NOMO-1 treated with DMSO at 0.1 percent for 48 hours (cell line): ENCODE results near the gene IGF2R.
A peak's percentile ranks its signal among the peaks of the same experiment; 100 is the strongest.
"Not testable (repeated sequence)": the region's sequence is repeated elsewhere in the genome, so short reads cannot be mapped to it uniquely, and the experiment has no call there.

ENCODE experiments used
- DNase-seq: peaks from one replicate; lab custom pipeline; 2025; ENCODE audit not compliant: unreplicated experiment; lab: John Stamatoyannopoulos, UW

Gene IGF2R

DNA sequence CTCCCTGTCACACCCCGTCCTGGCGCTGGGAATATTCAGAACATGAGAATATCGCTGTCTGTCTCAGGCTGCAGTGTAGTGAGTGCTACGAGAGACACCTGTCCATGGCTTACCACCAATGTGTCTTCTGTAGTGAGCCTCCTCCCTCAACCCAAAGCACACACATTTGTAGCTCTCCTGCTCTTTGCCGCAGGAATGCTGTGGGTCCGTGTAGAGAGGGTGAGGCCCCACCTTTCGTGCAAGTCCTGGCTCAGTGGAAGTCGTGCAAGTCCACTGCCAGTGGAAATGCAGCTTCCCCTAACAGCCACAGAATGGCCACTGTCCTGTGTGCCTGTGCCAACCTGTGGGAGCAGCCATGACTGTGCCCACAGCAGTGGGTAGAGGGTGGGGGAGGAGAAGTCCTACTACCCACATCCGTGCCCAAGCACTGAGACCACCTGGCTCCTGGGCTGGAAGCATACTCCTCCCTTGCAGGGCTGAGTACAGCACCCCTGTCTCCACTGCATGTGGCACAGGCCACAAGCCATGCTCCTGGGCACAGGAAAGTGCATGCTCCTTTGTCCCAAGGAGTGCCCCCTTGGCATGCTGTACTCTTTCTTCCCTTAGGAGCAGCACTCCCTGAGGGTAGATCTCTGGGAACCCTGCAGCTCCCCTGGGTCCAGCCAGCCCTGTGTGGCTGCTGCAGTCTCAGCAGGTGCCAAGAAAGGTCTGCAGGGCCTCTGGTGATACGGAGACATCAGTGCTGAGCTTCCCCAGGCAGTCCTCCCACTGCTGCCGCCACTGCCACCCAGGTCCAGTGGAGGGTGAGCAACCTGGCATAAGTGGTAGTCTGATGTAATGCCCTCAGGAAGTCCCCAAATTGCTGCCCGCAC is 28.0 kb downstream of the IGF2R start:
- DNase-seq, result no peak

DNA sequence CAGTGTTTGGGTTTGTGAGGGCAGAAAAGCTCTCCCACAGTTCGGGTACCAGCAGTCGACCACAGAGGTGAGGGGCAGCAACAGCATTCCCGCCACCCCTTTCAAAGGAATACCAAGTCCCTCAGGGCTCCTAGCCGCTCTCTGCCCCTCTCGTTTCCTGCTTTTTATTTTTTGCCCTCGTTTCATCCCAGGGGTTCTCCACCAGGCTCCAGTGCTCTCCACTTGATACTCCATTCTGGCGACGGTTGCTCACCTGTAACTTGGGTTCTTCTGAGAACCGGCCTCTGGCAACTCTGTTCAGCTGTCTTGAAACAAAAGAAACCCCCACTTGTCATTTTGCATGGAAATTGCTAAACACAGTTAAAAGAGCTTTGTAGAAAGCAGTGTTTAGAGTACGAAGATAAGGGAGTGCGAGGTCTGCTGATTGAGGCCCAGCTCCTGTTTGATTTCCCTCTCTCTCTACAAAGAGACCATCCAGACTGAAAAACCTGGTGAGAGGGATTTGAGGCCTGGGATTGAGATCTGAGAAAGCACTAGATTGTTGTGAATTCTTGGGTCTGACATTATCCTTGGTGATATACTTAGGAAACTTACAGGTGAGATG is 28.7 kb downstream of the IGF2R start:
- no peak for DNase-seq

DNA sequence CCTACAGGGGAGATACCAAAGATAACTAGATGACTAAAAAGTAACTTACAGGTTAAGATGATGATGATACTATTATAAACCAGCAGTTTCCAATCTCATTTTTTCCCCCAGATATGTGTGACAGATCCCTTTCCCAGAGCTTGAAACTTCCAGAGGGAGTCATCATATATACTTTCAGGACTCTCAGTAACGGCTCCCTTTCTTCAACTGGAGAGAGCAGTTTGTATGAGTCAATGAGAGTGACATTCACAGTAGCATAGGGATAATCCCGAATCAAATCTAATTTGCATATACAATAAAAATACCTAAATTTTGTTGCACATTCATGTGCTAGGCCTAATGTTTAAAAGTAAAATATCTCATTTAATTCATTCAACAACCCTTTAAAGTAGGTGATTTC is 29.7 kb downstream of the IGF2R start:
- no peak for DNase-seq

DNA sequence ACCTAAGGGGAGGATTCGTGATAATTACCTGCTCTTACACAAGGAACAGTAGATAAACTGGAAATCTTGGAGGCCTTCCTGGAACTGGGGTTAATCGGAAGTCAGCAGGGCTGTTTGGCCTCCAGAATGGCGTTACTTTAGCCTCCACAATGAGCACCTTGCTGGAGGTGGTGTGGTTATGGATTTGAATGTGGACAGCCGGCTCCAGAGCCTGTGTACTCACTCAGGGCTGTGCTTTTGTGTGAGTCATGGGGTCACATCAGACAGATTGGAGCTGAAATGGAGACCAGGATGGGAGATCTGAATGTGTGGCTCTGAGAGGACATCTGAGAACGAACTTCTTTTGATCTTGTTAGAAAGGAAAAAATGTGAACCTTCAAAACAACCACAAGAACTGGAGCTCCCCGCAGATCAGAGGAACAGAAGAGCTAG is 30.4 kb downstream of the IGF2R start:
- no peak for DNase-seq

DNA sequence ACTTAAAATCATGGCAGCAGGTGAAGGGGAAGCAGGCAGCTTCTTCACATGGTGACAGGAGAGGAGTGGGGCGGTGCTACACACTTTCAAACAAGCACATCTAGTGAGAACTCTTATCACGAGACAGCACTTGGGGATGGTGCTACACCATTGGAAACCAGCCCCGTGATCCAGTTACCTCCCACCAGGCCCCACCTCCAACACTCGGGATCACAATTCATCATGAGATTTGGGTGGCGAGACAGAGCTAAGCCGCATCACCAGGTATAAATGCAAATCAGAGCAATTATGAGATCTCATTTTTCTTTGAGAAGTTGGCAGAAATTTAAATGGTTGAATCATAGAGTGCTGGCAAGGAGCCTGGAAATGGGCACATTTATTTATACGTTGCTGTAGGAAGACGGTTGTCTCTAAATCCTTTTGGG is 31.4 kb downstream of the IGF2R start:
- DNase-seq, result no peak

DNA sequence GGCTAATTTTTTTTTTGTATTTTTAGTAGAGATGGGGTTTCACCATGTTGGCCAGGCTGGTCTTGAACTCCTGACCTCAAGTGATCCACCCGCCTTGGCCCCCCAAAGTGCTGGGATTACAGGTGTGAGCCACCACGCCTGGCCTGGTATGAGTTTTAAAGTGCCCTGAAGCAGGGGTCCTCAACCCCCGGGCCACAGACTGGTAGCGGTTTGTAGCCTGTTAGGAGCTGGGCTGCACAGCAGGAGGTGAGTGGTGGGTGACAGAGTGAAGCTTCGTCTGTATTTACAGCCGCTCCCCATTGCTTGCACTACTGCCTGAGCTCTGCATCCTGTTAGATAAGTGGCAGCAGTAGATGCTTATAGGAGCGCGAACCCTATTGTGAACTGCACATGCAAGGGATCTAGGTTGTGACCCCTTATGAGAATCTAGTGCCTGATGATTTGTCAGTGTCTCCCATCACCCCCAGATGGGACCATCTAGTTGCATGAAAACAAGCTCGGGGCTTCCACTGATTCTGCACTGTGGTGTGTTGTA is 32.1 kb downstream of the IGF2R start:
- not testable (repeated sequence) for DNase-seq

DNA sequence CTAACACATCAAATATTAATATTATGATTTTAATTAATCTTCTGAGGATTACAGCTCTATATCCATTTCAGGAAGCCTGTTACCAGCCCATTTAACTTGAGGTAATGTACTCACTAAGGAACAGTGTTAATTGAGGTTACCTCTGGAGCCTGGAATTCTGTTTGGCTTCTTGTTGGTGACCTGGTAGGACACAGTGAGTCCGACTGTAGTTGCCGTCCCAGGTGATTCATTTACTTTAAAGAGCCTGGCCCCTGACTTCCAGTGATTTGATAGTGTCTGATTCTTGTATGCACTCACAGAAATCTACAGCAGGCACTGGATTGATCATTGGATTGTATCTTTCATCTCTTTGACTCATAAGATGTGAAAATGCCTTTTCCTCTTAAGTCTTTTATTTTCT is 34.0 kb downstream of the IGF2R start:
- DNase-seq, result no peak

DNA sequence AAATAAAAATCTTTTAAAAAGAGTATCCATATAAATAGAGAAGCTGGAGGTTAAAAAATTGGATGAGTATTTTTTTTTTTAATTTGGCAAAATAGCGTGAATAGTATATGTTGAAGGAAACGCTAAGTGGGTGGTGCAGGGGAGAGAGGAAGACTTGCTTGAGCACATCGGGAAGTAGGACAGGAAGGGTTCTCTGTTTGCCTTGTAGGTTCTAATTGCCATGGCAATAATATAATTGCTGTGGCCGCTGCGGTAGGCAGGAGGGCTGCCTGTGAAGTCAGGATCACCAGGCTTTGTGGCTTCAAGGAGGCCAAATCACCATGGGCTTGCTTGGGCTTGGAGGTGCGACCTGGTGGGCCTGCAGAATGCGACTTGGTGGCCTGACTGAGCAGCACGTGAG is 35.1 kb downstream of the IGF2R start:
- DNase-seq, result no peak

DNA sequence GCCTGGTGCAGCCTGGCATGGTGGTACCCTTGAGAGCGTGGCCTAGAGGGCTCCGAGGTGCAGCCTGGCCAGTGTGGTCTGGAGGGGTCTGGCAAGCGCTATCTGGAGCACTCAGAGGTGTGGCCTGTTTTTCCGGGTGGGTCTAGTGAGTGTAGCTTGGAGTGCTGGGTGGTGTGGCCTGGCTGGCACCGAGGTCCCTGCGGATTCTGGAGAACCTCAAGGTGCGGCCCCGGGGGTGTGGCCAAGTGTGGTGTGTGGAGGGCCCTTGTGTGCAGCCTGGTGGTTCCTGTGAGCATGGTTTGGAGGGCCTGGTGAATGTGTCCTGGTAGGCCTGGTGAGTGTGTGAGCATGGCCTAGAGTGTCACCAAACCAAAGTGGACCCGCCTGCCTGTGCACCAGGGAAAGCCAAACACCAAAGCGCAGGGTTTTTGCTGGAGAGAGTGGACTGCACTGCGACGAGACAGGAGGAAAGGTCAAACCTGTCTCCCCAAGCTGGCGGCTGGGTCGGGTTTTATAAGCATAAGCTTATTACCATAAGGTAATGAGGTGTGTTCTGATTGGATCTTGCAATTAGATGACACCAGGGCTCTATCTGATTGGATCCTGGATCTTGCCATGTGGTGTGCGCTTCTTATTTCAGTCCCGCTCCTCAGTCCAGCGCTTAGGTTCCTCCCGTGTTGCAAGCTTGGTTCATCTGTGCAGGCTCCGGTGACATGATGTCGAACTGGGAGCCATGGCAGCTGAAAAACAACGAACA is 35.7 kb downstream of the IGF2R start:
- DNase-seq, result no peak

DNA sequence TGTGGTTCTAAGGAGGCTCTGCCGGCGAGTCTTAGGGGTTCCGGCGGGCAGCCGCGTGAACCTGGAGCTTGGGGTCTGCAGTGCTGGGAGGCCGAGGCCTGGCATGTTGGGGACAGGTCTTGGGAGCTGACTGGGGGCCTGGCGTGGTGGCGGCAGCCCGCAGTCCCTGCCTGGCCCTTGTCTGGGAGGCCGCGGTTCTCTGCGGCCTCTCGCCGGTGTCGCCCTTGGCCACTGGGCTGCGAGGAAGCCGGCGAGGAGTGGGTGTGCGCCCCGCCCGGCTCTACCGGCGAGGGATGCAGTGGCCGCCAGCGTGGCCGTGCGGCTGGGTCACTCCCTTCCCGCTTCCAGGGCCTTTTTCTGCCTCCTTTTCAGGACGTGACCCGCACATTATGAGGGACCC is 36.3 kb downstream of the IGF2R start:
- DNase-seq, result no peak

DNA sequence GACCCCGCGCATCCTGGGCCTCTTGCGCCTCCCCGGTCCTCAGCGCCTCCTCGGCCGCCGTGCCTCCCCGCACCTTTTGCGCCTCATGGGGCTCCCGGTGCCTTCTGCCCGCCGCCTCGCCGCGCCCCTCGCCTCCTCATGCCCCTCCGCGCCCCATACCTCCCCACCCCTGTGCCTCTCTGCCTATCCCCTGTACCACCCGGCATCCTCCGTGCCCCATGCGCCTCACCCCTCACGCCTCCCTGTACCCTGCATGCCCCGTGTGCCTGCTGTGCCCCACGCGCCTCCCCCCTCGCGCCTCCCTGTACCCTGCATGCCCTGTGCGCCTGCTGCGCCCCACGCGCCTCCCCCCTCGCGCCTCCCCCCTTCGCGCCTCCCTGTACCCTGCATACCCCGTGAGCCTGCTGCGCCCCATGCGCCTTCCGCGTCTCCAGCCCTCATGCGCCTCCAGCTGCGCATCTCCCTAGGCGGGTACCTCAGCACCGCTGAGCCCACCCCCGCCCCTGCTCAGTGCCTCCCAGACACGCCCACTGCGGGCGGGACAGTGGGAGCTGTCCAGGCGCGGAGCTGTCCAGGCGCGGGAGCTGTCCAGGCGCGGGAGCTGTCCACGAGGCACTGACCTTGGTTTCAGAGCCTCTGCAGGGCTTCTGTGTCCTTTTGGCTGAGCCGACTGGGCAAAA is 37.1 kb downstream of the IGF2R start:
- no peak for DNase-seq

DNA sequence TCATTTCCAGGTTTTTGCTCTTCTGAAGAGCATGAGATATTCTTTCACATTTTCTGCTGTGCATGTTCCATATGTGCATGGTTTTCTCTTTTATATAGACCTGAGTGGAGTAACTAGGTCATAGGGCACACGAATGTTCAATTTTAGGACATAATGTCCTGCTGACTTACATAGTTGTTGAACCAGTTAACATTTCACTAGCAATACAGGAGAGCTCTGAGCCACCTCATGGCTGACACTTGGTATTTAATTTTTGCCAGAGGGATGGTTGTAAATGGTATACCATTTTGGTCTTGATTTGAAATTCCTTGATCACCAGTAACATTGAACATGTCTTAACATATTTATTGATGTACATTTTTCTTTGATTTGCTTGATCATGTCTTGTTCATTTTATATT is 38.3 kb downstream of the IGF2R start:
- no peak for DNase-seq

DNA sequence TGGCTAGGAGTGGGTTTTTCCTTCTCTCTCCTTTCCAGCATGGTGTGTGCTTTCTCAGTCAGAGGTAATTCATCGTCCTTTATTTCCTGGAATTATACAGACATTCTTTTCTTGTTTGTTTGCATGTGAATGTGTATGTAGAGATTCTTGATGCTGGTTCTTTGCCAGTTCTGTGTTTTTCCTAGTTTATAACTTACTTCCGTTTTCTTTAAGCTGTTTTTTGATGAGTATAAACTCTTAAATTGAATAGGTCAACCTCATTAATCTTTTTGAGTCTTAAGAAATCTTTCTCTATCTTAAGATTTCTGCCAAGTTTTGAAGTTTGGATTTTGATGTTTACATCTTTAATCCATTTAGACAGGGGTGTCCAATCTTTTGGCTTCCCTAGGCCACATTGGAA is 38.7 kb downstream of the IGF2R start:
- no peak for DNase-seq

DNA sequence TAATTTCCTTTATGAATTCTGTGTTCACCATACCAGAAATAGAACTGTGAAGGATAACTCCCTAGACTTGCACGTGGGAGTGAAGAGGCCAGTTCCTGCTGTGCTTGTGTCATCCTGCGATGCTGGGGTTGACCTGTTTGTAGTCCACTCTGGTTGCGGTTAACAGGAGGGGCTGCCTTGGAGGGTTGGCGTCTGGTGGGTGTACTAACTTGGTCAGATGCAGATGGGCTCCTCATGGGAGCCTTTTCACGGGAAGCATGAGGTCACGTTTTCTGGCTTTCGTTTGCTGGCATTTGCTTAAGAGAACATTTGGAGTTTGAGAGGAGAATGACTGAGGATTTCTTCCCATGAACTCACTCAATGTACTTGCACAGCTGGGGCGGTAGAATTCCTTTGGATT is 41.2 kb downstream of the IGF2R start:
- DNase-seq, result no peak

DNA sequence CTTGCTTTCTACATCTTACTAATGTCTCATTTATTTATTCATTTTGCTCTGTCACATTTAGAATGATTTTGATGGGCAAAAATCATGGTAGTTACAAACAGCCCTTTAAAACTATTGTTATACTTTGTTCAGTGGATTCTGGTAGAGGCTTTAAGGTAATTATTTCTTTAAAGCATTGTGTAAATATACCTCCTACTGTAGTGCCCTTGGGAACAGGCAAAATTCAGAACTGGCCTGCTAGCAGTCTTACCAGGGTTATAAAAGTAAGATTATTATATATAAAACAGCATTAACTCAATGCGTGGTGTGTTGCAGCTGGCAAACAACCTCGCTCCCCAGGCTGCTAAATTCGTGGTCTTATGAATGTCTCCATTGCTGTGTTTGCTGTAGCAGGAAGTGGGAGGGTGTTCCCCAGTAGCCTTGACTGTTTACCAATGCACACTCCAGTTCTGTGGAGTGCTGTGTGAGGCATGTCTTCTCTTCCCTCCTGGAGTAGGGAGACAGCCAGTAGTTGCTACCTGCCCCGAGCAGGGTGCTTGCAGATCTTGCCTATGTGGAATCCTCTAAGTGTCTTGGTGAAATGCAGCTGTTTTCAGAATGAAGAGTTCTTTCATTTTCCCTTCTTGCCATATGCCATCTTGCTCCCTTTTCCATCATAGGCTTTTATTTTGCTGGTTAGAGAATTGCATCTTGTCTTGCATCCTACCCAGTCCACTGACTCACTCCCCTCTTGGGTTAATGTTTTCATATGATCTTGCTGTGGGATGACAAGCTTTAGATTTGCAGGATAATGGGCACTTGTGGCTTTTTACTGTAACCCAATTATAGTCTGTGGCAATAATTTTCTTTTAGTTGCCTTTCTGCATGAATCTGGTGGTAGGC is 45.3 kb downstream of the IGF2R start:
- DNase-seq, result peak; percentile 16

DNA sequence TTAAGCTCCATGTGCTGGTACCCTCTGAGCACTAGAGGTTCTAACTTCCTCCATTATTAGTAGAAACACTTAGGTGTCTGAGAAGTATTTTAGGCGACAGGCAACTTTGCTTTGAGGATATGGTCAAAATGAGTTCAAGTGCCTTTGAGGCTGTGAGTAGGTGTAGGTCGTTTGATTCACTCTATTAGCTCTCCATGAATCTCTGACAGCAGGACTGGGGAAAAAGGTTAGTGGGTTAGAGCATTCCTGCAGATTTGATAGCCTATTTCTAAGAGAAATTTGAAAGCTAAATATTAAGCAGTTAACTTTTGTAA is 45.9 kb downstream of the IGF2R start:
- DNase-seq, result no peak

DNA sequence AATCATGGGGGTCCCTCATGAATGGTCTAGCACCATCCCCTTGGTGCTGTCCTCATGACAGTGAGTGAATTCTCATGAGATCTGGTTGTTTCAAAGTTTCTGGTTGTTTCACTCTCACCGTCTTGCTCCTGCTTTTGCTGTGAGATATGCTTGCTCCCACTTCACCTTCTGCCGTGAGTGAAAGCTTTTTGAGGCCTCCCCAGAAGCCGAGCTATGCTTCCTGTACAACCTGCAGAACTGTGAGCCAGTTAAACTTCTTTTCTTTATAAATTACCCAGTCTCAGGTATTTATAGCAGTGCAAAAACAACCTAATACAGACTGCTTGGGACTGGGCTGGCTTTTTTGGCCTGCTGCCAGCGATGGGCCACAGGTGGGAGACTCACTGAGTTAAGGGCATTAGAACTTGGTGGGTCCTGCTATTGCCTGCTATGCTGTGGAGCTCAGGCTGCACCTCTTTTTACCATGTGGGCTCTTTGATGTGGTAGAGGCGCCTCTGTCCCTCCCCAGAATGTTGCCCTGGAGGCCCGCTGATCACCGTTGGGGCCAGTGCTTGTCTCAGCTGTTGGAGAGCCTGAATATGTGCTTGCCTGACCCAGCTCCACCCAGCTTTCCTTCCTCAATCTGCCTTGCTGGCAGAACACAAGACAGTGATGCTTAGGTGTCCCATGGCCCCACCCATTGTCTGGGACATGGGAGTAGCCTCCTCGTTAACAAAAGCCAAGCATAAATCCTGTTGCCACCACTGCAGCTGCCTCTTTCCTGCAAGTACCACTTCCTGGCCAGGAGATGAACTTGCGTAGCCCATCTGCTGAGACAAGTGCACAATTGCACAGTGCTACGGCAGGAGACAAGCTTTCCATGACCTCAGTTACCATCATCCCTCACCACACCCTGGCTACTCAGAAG is 47.1 kb downstream of the IGF2R start:
- DNase-seq, result no peak

DNA sequence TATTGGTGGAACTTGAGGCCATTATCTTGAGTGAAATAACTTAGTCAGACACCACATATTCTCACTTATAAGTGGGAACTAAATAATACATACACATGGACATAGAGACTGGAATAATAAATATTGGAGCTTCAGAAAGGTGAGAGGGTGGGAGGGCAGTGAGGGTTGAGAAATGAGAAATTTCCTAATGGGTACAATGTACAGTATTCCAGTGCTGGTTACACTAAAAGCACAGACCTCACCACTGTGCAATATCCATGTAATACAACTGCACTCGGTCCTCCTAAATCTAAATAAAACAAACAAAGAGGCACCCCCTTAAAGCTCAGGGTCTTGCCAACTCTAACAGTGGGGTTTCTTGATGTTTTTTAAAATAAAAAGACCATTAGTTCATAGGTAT is 53.2 kb downstream of the IGF2R start:
- DNase-seq, result no peak

DNA sequence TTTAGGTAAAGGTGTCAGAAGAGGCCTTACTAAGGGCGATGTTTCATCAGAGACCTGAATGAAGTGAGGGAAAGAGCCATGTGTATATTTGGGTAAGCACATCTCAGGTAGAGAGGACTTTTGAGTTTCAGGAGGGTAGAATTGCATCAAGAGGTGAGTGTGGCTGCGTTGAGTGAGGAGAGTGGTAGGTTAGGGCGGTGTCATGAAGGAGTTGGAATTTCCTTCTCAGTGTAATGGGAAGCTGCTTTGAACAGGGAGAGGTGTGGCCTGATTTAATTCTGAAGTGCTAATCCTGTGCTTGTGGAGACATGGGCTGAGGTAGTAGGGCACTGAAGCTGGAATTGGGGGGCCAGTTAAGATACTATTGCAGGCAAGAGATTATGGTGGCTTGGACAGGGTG is 53.9 kb downstream of the IGF2R start:
- no peak for DNase-seq
